Smooth muscle cell of the brain vasculature (primary cell): ENCODE results near the gene CUEDC2.

ENCODE experiments used
- DNase-seq: peaks from one replicate; pipeline ENCODE4 v3.0.0-alpha.2; 2012; ENCODE audit warnings: low read depth, low spot score

Gene CUEDC2

GRCh38 chr10:102432162-102432950 lies at the start of gene CUEDC2:
Gene CUEDC2, minus strand, starts transcription at chr10:102432574. Its CDS starts 7,386 bp downstream, at chr10:102425188.
- DNase-seq: peak; percentile 90

GRCh38 chr10:102480396-102480795 lies 48.0 kb upstream of the CUEDC2 start:
- no peak for DNase-seq

- DNase-seq: no peak
Observed at GRCh38 chr10:102479651-102480050, 47.3 kb upstream of the CUEDC2 start.

GRCh38 chr10:102476466-102477141 lies 44.2 kb upstream of the CUEDC2 start:
- no peak for DNase-seq

- DNase-seq: no peak
Observed at GRCh38 chr10:102475451-102476040, 43.2 kb upstream of the CUEDC2 start.

- DNase-seq: no peak
Observed at GRCh38 chr10:102473445-102474331, 41.3 kb upstream of the CUEDC2 start.

GRCh38 chr10:102470579-102471546 lies 38.5 kb upstream of the CUEDC2 start:
- no peak for DNase-seq

- DNase-seq: no peak
Observed at GRCh38 chr10:102468683-102469082, 36.3 kb upstream of the CUEDC2 start.

- DNase-seq: no peak
Observed at GRCh38 chr10:102467971-102468438, 35.6 kb upstream of the CUEDC2 start.

- no peak for DNase-seq
Observed at GRCh38 chr10:102467318-102467717, 34.9 kb upstream of the CUEDC2 start.

- no peak for DNase-seq
Observed at GRCh38 chr10:102465466-102465865, 33.1 kb upstream of the CUEDC2 start.

- DNase-seq: no peak
Observed at GRCh38 chr10:102463983-102464382, 31.6 kb upstream of the CUEDC2 start.

- DNase-seq: no peak
Observed at GRCh38 chr10:102462512-102463054, 30.2 kb upstream of the CUEDC2 start.

GRCh38 chr10:102461187-102462054 lies 29.0 kb upstream of the CUEDC2 start:
- DNase-seq: no peak

- no peak for DNase-seq
Observed at GRCh38 chr10:102460836-102461186, 28.4 kb upstream of the CUEDC2 start.

- DNase-seq: no peak
Observed at GRCh38 chr10:102458656-102459055, 26.3 kb upstream of the CUEDC2 start.

GRCh38 chr10:102457591-102458150 lies 25.3 kb upstream of the CUEDC2 start:
- DNase-seq: no peak

- no peak for DNase-seq
Observed at GRCh38 chr10:102455893-102456471, 23.6 kb upstream of the CUEDC2 start.
